GM19193 (cell line): ENCODE results near the gene TTC21B.

Experiments
- POLR2A ChIP-seq: IDR thresholded peaks from 4 replicates; pipeline ENCODE4 v1.6.1; 2011; ENCODE audit not compliant: insufficient read depth, insufficient read length; ENCODE audit errors: extremely low read depth

Gene TTC21B

DNA sequence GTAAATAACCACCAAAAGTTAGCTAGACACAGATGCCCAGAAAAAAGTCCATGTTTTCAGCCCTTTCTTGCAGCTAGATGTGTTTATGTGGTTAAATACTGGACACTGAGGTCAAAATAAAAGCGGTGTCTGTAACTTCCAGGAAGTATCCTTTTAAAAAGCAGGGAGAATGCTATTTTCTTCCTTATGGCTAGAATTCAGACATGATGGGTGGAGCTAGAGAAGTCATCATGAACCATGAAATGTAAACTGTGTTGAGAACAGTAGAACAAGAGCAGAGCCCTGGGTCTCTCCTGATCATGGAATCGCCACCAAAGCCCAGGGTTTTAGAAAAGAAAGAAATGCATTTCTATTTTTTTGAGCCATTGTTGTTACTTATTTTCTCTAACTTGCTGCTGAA lies 118.2 kb downstream of the TTC21B start:
- TF ChIP-seq POLR2A: no peak

DNA sequence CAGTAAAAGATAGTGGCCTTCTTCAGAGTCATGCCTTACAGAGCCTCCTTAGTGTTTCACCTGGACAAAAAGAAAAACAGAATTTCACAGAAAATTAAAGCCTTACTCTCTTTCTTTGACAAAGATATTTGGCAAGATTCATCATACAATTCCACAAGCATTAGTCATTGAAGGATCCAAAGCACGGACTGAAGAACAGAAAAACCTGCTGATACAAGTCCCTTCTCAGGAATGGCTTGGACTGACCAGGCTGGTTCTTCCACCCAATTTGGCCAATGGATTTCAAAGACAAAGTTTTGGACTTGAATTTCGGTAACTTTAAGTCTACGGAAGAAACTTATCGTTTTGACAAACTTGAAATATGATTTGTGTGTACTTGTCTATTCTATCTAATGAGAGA lies 120.4 kb downstream of the TTC21B start:
- TF ChIP-seq POLR2A: no peak

DNA sequence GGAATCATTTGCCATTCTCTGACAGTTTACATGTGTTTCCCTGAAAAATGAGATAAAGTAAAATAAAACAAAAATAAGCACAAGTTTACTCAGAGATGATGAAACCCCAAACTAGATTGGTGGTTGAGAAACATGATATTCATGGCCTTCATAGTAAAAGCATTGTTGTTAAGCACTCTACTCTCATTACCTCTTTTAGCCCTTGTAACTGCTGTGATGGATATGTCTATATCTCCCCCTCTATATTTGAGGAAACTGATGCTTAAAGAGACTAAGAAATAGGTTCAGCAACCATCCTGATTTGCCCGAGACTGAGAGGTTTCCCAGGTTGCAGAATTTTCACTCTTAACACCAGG lies 125.7 kb downstream of the TTC21B start:
- TF ChIP-seq POLR2A: no peak

DNA sequence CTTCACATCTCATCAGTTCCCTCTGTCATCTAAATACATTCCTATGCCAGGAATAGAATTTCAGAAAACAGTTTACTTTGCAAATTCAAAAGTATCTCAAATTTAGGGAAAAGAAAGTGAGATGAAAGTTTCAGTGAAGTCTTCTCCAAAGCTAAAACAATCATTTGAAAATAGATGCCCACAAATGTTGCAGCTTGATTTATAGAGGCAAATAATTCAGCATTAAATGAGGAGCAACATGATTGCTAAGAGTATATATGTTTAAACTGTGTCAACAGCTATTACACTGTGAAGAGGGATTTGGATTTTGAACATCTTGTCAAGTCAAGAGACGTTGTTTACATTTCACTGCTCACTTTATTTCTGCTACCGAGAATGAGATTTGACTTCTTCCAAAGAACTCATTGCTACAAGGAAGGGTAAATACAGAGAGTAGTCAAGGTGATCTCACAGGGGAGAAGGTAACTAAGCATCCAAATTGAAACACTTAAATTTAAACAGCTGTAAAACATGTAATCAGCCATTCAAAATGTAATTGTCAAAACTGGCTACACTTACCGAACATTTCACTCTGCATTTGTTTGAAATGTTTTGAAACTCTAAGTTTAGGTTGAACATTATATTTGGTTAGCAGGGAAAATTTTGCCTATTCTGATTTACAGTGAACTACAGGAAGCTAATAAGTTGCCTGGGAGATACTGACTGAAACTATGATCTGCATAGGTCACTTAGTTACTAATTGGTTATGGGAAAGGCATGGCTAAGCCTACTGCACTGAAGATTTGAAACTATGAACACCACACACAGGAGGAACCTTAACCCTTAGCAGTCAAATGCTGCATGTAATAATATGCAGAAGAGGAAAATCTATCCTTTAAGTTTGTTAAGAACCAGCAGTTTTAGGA lies 126.3 kb downstream of the TTC21B start:
- TF ChIP-seq POLR2A: no peak

DNA sequence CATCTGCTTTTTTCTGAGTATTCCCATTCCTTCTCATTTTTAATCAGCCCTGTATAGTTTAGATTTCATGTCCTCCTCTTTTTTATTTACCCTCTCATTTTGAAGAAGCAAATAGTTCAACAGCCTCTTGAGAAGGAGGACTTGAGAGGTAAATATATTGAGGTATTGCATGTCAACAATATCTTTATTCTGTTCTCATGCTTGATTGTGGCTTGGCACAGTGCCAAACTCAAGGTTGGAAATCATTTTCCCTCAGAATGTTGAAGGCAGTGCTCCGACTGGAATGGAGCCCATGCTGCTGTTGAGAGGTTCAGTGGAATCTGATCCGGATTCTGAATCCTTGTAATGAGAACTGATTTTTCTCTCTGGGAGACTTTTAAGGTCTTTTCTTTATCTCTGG lies 128.5 kb downstream of the TTC21B start:
- TF ChIP-seq POLR2A: no peak
